Measurements from ENCODE around the gene CER1.

- TF ChIP-seq CTCF (IDR thresholded peaks at IDR 0.05) (no peak), POLR2A (IDR thresholded peaks at IDR 0.05) (no peak)
Measured at GRCh38 chr9:14766299-14766698, 43.8 kb upstream of the CER1 start.
